PC-3 (cell line): ENCODE data around the gene TCEAL8. TPM values are rescaled to one million over a fixed set of nuclear protein-coding genes. Genes with fewer than 3 reads are reported as not detected.
"Not testable (repeated sequence)": the region's sequence is repeated elsewhere in the genome, so short reads cannot be mapped to it uniquely, and the experiment has no call there.

Experiments
- ATAC-seq: fragments of 200-7000 bp; cut with Tn5 transposase; 2 replicates; pipeline ENCODE4 v1.9.1; 2020; ENCODE audit warnings: mild to moderate bottlenecking, moderate library complexity
- BruUV-seq: library from RNA; stranded (reverse); fragments of 400-500 nt; replicated peaks from 2 replicates; lab custom pipeline; 2021; lab: Mats Ljungman, UMichigan
- CTCF ChIA-PET: fragments of 300-600 bp; sonication (Branson Sonifier 250); formaldehyde crosslinking; loops from one replicate; lab custom pipeline; 2022; ENCODE audit warnings: antibody characterized with exemption; lab: Charles Lee
- POLR2A ChIA-PET: fragments of 300-600 bp; sonication (Branson Sonifier 250); formaldehyde crosslinking; loops from one replicate; lab custom pipeline; 2022; ENCODE audit warnings: antibody characterized with exemption; ENCODE audit not compliant: unreplicated experiment; lab: Charles Lee
- DNase-seq: peaks from one replicate; pipeline ENCODE4 v3.0.0-alpha.2; 2015
- H2AFZ ChIP-seq: fragments of 300-600 bp; sonication (generic); 2 replicates; pipeline ENCODE4 v1.6.0; 2016; ENCODE audit warnings: antibody characterized with exemption, low read length
- H3F3A ChIP-seq: fragments of 300-600 bp; sonication (generic); one replicate; pipeline ENCODE4 v1.6.0; 2017; ENCODE audit warnings: antibody characterized with exemption, low read length, control low read depth, mild to moderate bottlenecking; ENCODE audit not compliant: unreplicated experiment
- H3K27ac ChIP-seq: fragments of 300-600 bp; sonication (generic); 2 replicates; pipeline ENCODE4 v1.5.1; 2016; ENCODE audit warnings: mild to moderate bottlenecking, low read length
- H3K27me3 ChIP-seq: fragments of 300-600 bp; sonication (generic); 2 replicates; pipeline ENCODE4 v1.6.1; 2016; ENCODE audit warnings: low read length, mixed read lengths
- H3K36me3 ChIP-seq: fragments of 300-600 bp; sonication (generic); 2 replicates; pipeline ENCODE4 v1.6.1; 2016; ENCODE audit warnings: low read depth, mixed run types, low read length, mixed read lengths
- H3K4me1 ChIP-seq: fragments of 300-600 bp; sonication (generic); 2 replicates; pipeline ENCODE4 v1.5.1; 2016; ENCODE audit warnings: low read length; ENCODE audit not compliant: insufficient read depth
- H3K4me2 ChIP-seq: fragments of 300-600 bp; sonication (generic); 2 replicates; pipeline ENCODE4 v1.6.0; 2016; ENCODE audit warnings: low read length
- H3K4me3 ChIP-seq: fragments of 300-600 bp; sonication (generic); 2 replicates; pipeline ENCODE4 v1.5.1; 2016; ENCODE audit warnings: mild to moderate bottlenecking, low read length, mixed read lengths
- H3K79me2 ChIP-seq: fragments of 300-600 bp; sonication (generic); 2 replicates; pipeline ENCODE4 v1.6.1; 2017; ENCODE audit warnings: low read length, mixed read lengths
- H3K9ac ChIP-seq: fragments of 300-600 bp; sonication (generic); 2 replicates; pipeline ENCODE4 v1.6.0; 2016; ENCODE audit warnings: mild to moderate bottlenecking, low read length
- H3K9me2 ChIP-seq: fragments of 300-600 bp; sonication (generic); replicated peaks from 2 replicates; pipeline ENCODE4 v1.6.1; 2016; ENCODE audit warnings: mixed run types, low read length, mixed read lengths
- H3K9me3 ChIP-seq: fragments of 300-600 bp; sonication (generic); 2 replicates; pipeline ENCODE4 v1.6.1; 2016; ENCODE audit warnings: low read length, mixed read lengths
- H4K20me1 ChIP-seq: fragments of 300-600 bp; sonication (generic); 2 replicates; pipeline ENCODE4 v1.6.1; 2016; ENCODE audit warnings: low read length, mixed read lengths
- CTCF ChIP-seq: fragments of 300-600 bp; sonication (generic); conservative IDR thresholded peaks from 2 replicates; pipeline ENCODE4 v1.5.1; 2017; ENCODE audit warnings: antibody characterized with exemption, low read depth, mild to moderate bottlenecking, low read length
- EZH2 ChIP-seq: fragments of 300-600 bp; sonication (generic); IDR thresholded peaks from one replicate; pipeline ENCODE4 v1.6.1; 2017; ENCODE audit warnings: antibody characterized with exemption, mild to moderate bottlenecking, low read length; ENCODE audit not compliant: unreplicated experiment
- EZH2phosphoT487 ChIP-seq: fragments of 300-600 bp; sonication (generic); IDR thresholded peaks from 2 replicates; pipeline ENCODE4 v1.6.1; 2018; ENCODE audit warnings: mild to moderate bottlenecking, antibody characterized with exemption, low read length, borderline replicate concordance
- intact Hi-C: fragments of 100-400 bp; cut with micrococcal nuclease; formaldehyde crosslinking; loops from 2 replicates; pipeline ENCODE4 v1.9.0; 2023
- total RNA-seq: library from RNA; depleted of rRNA; stranded (reverse); fragments of >200 nt; gene quantifications from 2 replicates; pipeline ENCODE4 v1.2.3, GENCODE V29; 2014

TCEAL8 gene
- total RNA-seq, 1 experiment from 2014 or later = 41.2 TPM

- Histone ChIP-seq H3K27me3 (0 out of 2 replicates have a peak, but pooled peaks cover 7% of the 10 kb centered on the region), H3K9me3 (no peaks in the 10 kb centered on the region), H2AFZ (no peak overlapping the region), H3K4me3 (no peak overlapping the region), H3K79me2 (no peaks in the 10 kb centered on the region), H3K9me2 (no peaks in the 10 kb centered on the region), H3K9ac (no peak overlapping the region), H3K4me1 (no peaks in the 10 kb centered on the region), H3K36me3 (no peaks in the 10 kb centered on the region), H4K20me1 (no peaks in the 10 kb centered on the region), H3K27ac (no peak overlapping the region), H3K4me2 (no peak overlapping the region), H3F3A (no peaks in the 10 kb centered on the region)
- ATAC-seq = no peak
- ChIA-PET POLR2A (no interaction called here), CTCF (no interaction called here)
- no peak for DNase-seq
- no peak for TF ChIP-seq CTCF
- no peak for TF ChIP-seq EZH2phosphoT487
- no peak for TF ChIP-seq EZH2
- intact Hi-C loops = no loop called here
- BruUV-seq = no TSS peak
These were observed 21.7 kb downstream of the TCEAL8 start for GRCh38 chrX:103233263-103233662.

- H3K9ac ChIP-seq, BruUV-seq, H3K27ac ChIP-seq, ATAC-seq, H3K9me3 ChIP-seq, H2AFZ ChIP-seq, DNase-seq, H3K79me2 ChIP-seq, intact Hi-C loops, CTCF ChIA-PET, H3K4me3 ChIP-seq, H3K4me1 ChIP-seq, H3K36me3 ChIP-seq, H3K9me2 ChIP-seq, H3K4me2 ChIP-seq, H3F3A ChIP-seq, H4K20me1 ChIP-seq, POLR2A ChIA-PET: not testable (repeated sequence)
- H3K27me3 ChIP-seq = peaks cover 35% of the 10 kb centered on the region; the same call in 1 of the 2 replicates
These were observed 29.0 kb downstream of the TCEAL8 start for GRCh38 chrX:103225918-103226317.

GRCh38 chrX:103220511-103221323 lies 34.2 kb downstream of the TCEAL8 start:
- no peak for TF ChIP-seq EZH2phosphoT487
- no peak for TF ChIP-seq EZH2
- no peak for TF ChIP-seq CTCF
- H3K9me2 ChIP-seq = no peaks in the 10 kb centered on the region
- no peaks in the 10 kb centered on the region for H3K36me3 ChIP-seq
- H3K9me3 ChIP-seq = no peaks in the 10 kb centered on the region
- POLR2A ChIA-PET = no interaction called here
- BruUV-seq = no TSS peak
- no peaks in the 10 kb centered on the region for H4K20me1 ChIP-seq
- H3K4me2 ChIP-seq = no peak overlapping the region
- H3K27me3 ChIP-seq = peaks cover 8% of the 10 kb centered on the region; the same call in 1 of the 2 replicates
- H3K4me3 ChIP-seq = no peak overlapping the region
- H3K4me1 ChIP-seq = no peaks in the 10 kb centered on the region
- CTCF ChIA-PET = no interaction called here
- ATAC-seq (no peak), DNase-seq (no peak)
- no peak overlapping the region for H3K9ac ChIP-seq
- H3K79me2 ChIP-seq = no peaks in the 10 kb centered on the region
- H3F3A ChIP-seq = no peaks in the 10 kb centered on the region
- no peak overlapping the region for H2AFZ ChIP-seq
- no peak overlapping the region for H3K27ac ChIP-seq
- intact Hi-C loops = no loop called here
